ENCODE data around the gene DDX41.
"Not testable (repeated sequence)": the region's sequence is repeated elsewhere in the genome, so short reads cannot be mapped to it uniquely, and the experiment has no call there.

DDX41 gene

DNA sequence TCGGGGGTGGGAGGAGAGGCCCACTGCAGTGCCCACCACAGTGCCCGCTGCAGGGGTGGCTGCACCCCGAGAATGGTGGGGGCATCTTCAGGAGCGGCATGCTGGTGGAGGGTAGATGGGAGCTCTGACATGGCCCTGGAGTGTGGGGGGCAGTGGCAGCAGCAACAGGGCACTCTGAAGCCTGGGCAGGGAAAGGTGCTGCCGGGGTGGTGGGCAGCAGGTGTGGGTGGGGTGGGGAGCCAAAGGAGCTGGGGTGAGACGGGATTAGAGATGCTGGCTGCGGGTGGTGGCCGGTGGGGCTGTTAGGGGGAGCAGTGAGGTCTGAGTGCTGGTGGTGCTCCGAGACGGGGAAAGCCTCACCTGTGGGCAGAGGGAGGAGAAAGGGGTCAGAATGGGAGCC lies 19.6 kb upstream of the DDX41 start:
- WGBS: 94% methylated on average over 10 of the region's 10 CpGs
- no peak overlapping the region for H3K9ac ChIP-seq (ENCODE audit: low read depth, low read length)
- peaks cover 75% of the 10 kb centered on the region for H3K36me3 ChIP-seq (ENCODE audit: insufficient read depth, low read length)
- no peaks in the 10 kb centered on the region for H3K4me1 ChIP-seq (ENCODE audit: insufficient read depth, low read length)
- H3K9me3 ChIP-seq (ENCODE audit: insufficient read depth, low read depth, low read length): no peaks in the 10 kb centered on the region
- no peaks in the 10 kb centered on the region for H3K27me3 ChIP-seq (ENCODE audit: insufficient read depth, low read length)
- no peak overlapping the region for H3K4me3 ChIP-seq (ENCODE audit: low read length)
- H3K27ac ChIP-seq (ENCODE audit: low read depth, low read length): no peak overlapping the region

DNA sequence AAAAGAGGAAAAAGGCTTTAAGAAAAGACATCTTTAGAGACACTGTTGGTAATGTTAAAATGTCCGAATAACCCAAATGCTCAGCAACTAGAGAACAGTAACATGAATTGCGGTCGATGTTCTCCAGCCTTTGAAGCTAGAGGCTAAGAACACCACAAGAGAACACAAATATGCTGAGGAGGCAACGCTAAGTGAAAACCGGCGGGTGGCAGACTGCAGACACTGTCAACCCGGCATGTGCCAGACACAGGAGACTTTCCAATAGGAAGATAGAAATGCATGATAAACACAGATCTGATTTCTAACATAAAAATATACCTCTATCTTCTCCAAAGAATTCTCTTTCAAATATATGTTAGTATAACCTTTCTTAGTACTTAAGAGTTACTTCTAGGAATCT lies 18.4 kb upstream of the DDX41 start:
- no peaks in the 10 kb centered on the region for H3K9me3 ChIP-seq (ENCODE audit: insufficient read depth, low read depth, low read length)
- H3K27me3 ChIP-seq (ENCODE audit: insufficient read depth, low read length): no peaks in the 10 kb centered on the region
- WGBS: 94% methylated on average over 7 of the region's 7 CpGs
- no peak overlapping the region for H3K9ac ChIP-seq (ENCODE audit: low read depth, low read length)
- no peaks in the 10 kb centered on the region for H3K4me1 ChIP-seq (ENCODE audit: insufficient read depth, low read length)
- no peak overlapping the region for H3K27ac ChIP-seq (ENCODE audit: low read depth, low read length)
- peaks cover 87% of the 10 kb centered on the region for H3K36me3 ChIP-seq (ENCODE audit: insufficient read depth, low read length)
- no peak overlapping the region for H3K4me3 ChIP-seq (ENCODE audit: low read length)

DNA sequence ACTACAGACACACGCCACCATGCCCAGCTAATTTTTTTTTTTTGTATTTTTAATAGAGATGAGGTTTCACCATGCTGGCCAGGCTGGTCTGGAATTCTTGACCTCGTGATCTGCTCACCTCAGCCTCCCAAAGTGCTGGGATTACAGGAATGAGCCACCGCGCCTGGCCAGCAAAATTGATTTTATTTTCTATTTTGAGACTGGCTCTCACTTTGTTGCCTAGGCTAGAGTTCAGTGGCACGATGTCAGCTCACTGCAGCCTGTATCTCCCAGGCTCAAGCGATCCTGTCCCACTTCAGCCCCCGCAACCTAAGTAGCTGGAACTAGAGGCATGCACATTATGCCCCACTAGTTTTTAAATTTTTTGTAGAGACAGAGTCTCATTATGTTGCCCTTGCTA lies 17.7 kb upstream of the DDX41 start:
- not testable (repeated sequence) for H3K27ac ChIP-seq (ENCODE audit: low read depth, low read length); H3K4me1 ChIP-seq (ENCODE audit: insufficient read depth, low read length); H3K4me3 ChIP-seq (ENCODE audit: low read length); H3K9me3 ChIP-seq (ENCODE audit: insufficient read depth, low read depth, low read length); H3K27me3 ChIP-seq (ENCODE audit: insufficient read depth, low read length); H3K9ac ChIP-seq (ENCODE audit: low read depth, low read length)
- 98% methylated on average over 7 of the region's 7 CpGs for WGBS
- H3K36me3 ChIP-seq (ENCODE audit: insufficient read depth, low read length): peaks cover 93% of the 10 kb centered on the region

DNA sequence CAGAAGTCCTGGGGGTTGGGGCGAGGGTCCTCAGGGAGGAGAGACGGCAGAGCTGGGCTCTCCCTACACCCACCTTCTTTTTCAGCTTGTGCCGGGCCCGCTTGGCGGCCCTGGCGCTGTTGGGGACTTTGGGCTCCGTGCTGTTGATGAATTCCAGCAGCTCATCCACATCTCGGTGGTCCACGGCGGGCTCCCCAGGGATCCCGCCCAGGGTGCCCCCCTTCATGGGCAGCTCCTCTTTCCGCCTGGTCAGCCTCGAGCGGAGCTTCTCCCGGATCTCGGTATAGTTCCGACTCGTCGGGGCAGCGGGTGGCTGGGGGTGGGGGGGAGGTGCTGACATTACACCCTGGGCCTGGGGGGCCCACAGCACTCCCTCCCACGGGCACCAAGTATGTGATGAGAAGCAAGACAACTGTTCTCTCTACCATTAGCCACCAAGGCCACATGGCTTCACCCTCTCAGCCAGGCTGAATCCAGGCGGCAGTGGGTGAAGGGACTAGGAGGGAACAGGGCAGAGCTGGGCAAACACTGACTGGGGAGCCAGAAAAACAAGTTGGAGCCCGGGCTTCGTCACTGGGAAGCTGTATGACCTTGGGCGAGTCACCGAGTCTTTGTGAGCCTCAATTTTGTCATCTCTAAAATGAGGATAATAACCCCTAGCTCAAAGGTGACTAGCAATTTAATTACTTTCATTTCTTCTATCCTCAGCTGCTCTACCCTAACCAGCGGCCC lies 14.6 kb upstream of the DDX41 start:
- H3K4me3 ChIP-seq (ENCODE audit: low read length): no peak overlapping the region
- 97% methylated on average over 27 of the region's 27 CpGs for WGBS
- H3K27ac ChIP-seq (ENCODE audit: low read depth, low read length): no peak overlapping the region
- no peak overlapping the region for H3K9ac ChIP-seq (ENCODE audit: low read depth, low read length)
- H3K36me3 ChIP-seq (ENCODE audit: insufficient read depth, low read length): peaks cover 92% of the 10 kb centered on the region
- H3K9me3 ChIP-seq (ENCODE audit: insufficient read depth, low read depth, low read length): no peaks in the 10 kb centered on the region
- no peaks in the 10 kb centered on the region for H3K27me3 ChIP-seq (ENCODE audit: insufficient read depth, low read length)
- no peaks in the 10 kb centered on the region for H3K4me1 ChIP-seq (ENCODE audit: insufficient read depth, low read length)

DNA sequence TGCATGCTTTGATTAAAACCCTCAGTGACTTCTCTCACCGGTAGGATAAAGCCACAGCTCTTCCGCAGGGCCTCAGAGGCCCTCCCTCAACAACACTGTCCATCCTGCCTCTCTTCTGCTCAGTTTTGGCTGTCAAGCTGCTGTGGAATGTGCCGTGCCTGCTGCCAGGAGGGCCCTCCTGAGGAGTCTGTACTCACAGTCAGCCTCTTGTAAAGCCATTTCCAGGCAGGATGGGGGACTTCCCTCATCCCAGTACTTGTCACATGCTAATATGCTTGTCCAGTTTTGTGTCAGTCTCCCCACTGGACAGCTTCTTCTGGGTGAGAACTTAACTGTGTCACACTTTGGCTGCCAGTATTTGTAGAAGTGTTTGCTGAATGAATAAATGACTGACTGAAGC lies 13.9 kb upstream of the DDX41 start:
- Histone ChIP-seq H3K4me3 (ENCODE audit: low read length) (no peak overlapping the region), H3K36me3 (ENCODE audit: insufficient read depth, low read length) (peaks cover 92% of the 10 kb centered on the region), H3K27me3 (ENCODE audit: insufficient read depth, low read length) (no peaks in the 10 kb centered on the region), H3K4me1 (ENCODE audit: insufficient read depth, low read length) (no peaks in the 10 kb centered on the region), H3K9ac (ENCODE audit: low read depth, low read length) (no peak overlapping the region), H3K9me3 (ENCODE audit: insufficient read depth, low read depth, low read length) (no peaks in the 10 kb centered on the region), H3K27ac (ENCODE audit: low read depth, low read length) (no peak overlapping the region)
- WGBS: 94% methylated on average over 3 of the region's 3 CpGs

DNA sequence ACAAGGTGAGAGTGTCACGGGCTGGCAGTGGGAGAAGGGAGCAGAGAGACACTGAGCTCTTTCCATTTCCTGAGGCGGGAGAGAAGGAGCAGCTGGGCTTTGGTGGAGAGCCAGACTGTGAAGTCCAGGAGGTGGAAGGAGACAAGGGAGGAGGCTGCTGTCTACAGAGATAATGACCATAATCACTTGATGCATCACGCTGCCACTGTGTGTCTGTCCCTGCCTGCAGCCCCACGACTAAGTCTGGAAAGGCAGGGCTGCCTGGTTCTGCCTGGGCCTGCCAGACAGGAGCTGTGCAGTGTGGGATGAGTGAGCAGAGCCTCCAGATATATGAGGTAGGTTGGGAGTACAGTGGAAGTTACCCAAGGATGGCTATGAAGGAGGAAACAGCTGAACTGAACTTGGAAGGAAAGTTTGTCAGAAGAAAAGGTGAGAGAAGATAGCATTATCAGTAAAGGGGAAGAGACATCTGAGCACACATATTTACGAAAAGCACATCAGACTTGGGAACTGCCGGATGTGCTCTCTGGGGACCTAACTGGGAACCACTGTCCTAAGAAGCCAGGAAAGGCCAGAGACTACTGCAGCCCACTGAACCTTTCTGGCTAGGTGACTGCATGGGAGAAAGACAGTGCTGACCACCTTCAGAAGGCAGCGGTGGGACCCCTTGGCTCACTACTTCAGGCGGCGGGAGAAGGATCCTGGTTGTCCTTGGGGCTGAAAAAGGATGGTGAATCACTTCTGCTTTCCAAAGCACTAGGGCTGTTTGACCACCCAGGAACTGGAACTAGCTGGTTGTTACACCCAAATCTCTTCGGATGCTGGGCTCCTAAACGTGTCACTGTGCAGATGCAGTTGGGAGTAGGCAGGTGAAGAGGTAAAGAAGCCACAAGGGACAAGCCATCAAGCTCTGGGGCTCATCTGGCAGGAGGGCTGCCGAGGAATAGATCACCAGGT lies 12.8 kb upstream of the DDX41 start:
- Histone ChIP-seq H3K4me3 (ENCODE audit: low read length) (no peak overlapping the region), H3K36me3 (ENCODE audit: insufficient read depth, low read length) (peaks cover 92% of the 10 kb centered on the region), H3K4me1 (ENCODE audit: insufficient read depth, low read length) (no peaks in the 10 kb centered on the region), H3K9ac (ENCODE audit: low read depth, low read length) (no peak overlapping the region), H3K27ac (ENCODE audit: low read depth, low read length) (no peak overlapping the region), H3K27me3 (ENCODE audit: insufficient read depth, low read length) (no peaks in the 10 kb centered on the region), H3K9me3 (ENCODE audit: insufficient read depth, low read depth, low read length) (no peaks in the 10 kb centered on the region)
- 92% methylated on average over 12 of the region's 12 CpGs for WGBS

DNA sequence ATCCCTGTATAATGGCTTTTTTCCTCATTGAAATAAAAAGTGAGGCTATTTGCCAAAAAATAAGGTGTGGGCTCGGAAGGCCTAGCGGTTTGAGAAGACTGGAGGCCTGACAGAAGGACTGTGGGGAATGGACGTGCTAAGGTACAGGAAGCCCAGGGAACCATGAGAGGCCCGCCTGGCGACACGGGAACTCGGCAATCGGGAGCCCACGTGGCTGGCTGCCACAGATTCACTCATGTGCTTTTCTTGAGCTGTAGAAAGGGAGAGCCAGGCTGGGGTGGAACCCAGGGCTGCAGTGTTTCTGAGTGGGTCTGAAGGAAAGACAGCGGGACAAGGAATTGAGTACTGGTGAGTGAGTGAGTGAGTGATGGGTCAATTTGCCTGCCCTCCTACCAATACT lies 11.9 kb upstream of the DDX41 start:
- Histone ChIP-seq H3K36me3 (ENCODE audit: insufficient read depth, low read length) (peaks cover 95% of the 10 kb centered on the region), H3K27me3 (ENCODE audit: insufficient read depth, low read length) (no peaks in the 10 kb centered on the region), H3K9ac (ENCODE audit: low read depth, low read length) (no peak overlapping the region), H3K4me1 (ENCODE audit: insufficient read depth, low read length) (no peaks in the 10 kb centered on the region), H3K27ac (ENCODE audit: low read depth, low read length) (no peak overlapping the region), H3K4me3 (ENCODE audit: low read length) (no peak overlapping the region), H3K9me3 (ENCODE audit: insufficient read depth, low read depth, low read length) (no peaks in the 10 kb centered on the region)
- 94% methylated on average over 10 of the region's 10 CpGs for WGBS

DNA sequence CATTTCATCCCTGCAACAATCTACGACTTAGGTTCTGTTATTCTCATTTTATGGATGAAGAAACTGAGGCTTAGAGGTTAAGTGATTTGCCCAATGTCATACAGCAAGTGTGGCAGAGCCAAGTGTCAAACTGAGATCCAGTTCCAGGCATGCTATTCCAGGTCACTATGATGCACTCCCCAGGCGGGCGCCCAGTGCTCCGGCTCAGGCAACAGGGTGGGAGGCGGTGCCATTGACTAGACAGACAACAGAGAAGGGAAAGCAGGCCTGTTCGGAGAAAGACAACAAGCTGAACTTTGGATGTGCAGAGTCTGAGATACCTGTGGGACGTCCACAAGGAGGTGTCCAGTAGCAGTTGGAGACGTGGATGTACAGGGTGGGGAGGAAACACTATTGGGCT lies 10.8 kb upstream of the DDX41 start:
- Histone ChIP-seq H3K4me1 (ENCODE audit: insufficient read depth, low read length) (no peaks in the 10 kb centered on the region), H3K27me3 (ENCODE audit: insufficient read depth, low read length) (no peaks in the 10 kb centered on the region), H3K36me3 (ENCODE audit: insufficient read depth, low read length) (peaks cover 94% of the 10 kb centered on the region), H3K9ac (ENCODE audit: low read depth, low read length) (no peak overlapping the region), H3K4me3 (ENCODE audit: low read length) (no peak overlapping the region), H3K9me3 (ENCODE audit: insufficient read depth, low read depth, low read length) (no peaks in the 10 kb centered on the region), H3K27ac (ENCODE audit: low read depth, low read length) (no peak overlapping the region)
- WGBS: 94% methylated on average over 8 of the region's 8 CpGs

DNA sequence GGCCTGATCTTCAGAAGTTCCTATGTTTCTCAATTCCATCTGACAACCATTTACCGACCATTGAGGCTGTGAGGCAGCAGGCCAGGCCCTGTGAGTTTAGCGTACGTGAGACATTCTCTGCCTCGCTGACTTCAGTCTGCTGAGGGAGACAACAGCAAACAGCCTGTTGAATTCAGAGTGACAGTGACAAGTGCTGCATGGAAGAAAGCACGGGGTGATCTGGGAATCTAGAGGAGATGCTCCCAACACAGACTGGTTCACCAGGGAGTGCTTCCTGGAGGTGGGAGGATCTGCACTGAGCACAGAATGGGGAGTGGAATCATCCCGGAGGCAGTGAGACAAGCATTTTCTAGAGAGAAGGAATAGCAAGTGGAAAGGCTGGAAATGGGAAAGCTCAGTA lies 10.0 kb upstream of the DDX41 start:
- H3K9me3 ChIP-seq (ENCODE audit: insufficient read depth, low read depth, low read length): no peaks in the 10 kb centered on the region
- H3K4me1 ChIP-seq (ENCODE audit: insufficient read depth, low read length): no peaks in the 10 kb centered on the region
- H3K4me3 ChIP-seq (ENCODE audit: low read length): no peak overlapping the region
- H3K36me3 ChIP-seq (ENCODE audit: insufficient read depth, low read length): peaks cover 91% of the 10 kb centered on the region
- 96% methylated on average over 6 of the region's 6 CpGs for WGBS
- no peak overlapping the region for H3K27ac ChIP-seq (ENCODE audit: low read depth, low read length)
- no peaks in the 10 kb centered on the region for H3K27me3 ChIP-seq (ENCODE audit: insufficient read depth, low read length)
- no peak overlapping the region for H3K9ac ChIP-seq (ENCODE audit: low read depth, low read length)

DNA sequence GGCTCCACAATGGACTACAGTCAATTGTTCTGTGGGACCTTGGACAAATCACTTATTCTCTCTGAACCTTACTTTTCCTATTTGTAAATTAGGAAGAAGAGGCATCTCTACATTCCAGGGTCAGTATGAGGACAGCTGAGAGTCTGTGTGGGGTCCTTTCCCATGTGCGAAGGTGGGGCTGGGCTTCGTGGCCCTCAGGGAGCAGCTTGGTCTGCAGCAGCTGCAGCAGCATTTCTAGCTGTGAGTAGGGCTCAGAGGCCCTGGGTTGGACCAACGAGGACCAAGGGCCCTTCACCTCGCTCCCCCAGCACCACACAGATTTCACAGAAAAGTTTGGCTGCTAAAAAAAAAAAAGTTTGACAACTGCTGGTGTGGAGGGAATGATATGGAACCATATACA lies 9.4 kb upstream of the DDX41 start:
- Histone ChIP-seq H3K9me3 (ENCODE audit: insufficient read depth, low read depth, low read length) (no peaks in the 10 kb centered on the region), H3K9ac (ENCODE audit: low read depth, low read length) (no peak overlapping the region), H3K27me3 (ENCODE audit: insufficient read depth, low read length) (no peaks in the 10 kb centered on the region), H3K27ac (ENCODE audit: low read depth, low read length) (no peak overlapping the region), H3K36me3 (ENCODE audit: insufficient read depth, low read length) (peaks cover 91% of the 10 kb centered on the region), H3K4me1 (ENCODE audit: insufficient read depth, low read length) (no peaks in the 10 kb centered on the region), H3K4me3 (ENCODE audit: low read length) (no peak overlapping the region)
- WGBS: 97% methylated on average over 3 of the region's 4 CpGs

DNA sequence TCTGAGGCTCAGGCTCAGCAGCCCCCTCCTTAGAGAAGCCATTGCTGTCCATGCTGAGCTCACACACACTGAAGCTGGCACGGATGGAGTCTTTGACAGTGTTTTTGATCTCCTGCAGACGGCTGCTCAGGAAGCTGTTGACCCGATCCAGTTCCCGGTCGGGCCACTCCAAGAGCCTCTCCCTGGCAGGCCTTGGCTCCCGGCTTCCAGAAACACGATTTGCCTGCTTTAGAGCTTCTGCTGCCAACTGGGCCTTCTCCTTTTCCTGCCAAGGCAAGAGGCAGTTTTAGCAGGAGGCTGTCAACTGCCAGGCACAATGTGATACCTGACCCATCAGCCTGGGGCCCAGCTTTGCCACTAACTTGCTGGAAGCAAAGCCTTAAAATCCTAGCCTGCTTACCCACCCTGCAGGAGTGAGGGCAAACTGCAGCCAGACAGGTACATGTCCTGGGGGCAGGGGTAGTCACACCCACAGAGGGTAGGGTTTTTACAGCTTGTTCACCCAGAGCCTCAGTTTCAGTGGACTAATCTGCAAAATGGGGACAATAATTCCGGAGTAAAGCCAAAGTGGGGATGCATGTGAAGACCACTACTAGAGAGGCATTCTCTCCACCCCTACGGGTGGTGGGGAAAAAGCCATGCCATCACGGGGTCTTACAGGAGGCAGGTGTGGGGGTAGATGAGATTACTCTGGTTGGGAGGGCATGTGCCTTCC lies 8.3 kb upstream of the DDX41 start:
- peaks cover 91% of the 10 kb centered on the region for H3K36me3 ChIP-seq (ENCODE audit: insufficient read depth, low read length)
- no peaks in the 10 kb centered on the region for H3K4me1 ChIP-seq (ENCODE audit: insufficient read depth, low read length)
- H3K4me3 ChIP-seq (ENCODE audit: low read length): no peak overlapping the region
- H3K27ac ChIP-seq (ENCODE audit: low read depth, low read length): no peak overlapping the region
- no peaks in the 10 kb centered on the region for H3K9me3 ChIP-seq (ENCODE audit: insufficient read depth, low read depth, low read length)
- 96% methylated on average over 10 of the region's 10 CpGs for WGBS
- no peak overlapping the region for H3K9ac ChIP-seq (ENCODE audit: low read depth, low read length)
- H3K27me3 ChIP-seq (ENCODE audit: insufficient read depth, low read length): no peaks in the 10 kb centered on the region

All from HUES64 (cell line).